Measurements from ENCODE around the gene METTL9. TPM values are rescaled to one million over a fixed set of nuclear protein-coding genes. Genes with fewer than 3 reads are reported as not detected.
A peak's percentile ranks its signal among the peaks of the same experiment; 100 is the strongest.

Gene METTL9
- total and polyA plus RNA-seq, 2 of the 13 experiments (the other 11 are each of a cell fraction or from before 2014, with no cell fraction given), result 123 to 204 TPM

- TF ChIP-seq USF2 (IDR thresholded peaks at IDR 0.05; ENCODE audit: low read depth, low read length) (no peak), USF2 (CRISPR knock-in tag; IDR thresholded peaks at IDR 0.05; ENCODE audit: borderline replicate concordance) (no peak), ZNF276 (CRISPR knock-in tag; IDR thresholded peaks at IDR 0.05; ENCODE audit: low read depth) (no peak), ZZZ3 (CRISPR knock-in tag; IDR thresholded peaks at IDR 0.05; ENCODE audit: borderline replicate concordance) (0 out of 2 replicates have a peak, but pooled peaks have one; percentile 33), RORA (CRISPR knock-in tag; IDR thresholded peaks at IDR 0.05) (no peak), ARID4A (CRISPR knock-in tag; IDR thresholded peaks at IDR 0.05; ENCODE audit: borderline replicate concordance) (no peak; the same call in 1 of the 2 replicates), ATF6 (CRISPR knock-in tag; conservative IDR thresholded peaks at IDR 0.05) (no peak), KLF12 (CRISPR knock-in tag; IDR thresholded peaks at IDR 0.05; ENCODE audit: borderline replicate concordance) (no peak), ZNF616 (CRISPR knock-in tag; IDR thresholded peaks at IDR 0.05; ENCODE audit: low read depth) (no peak), NCOR1 (IDR thresholded peaks at IDR 0.05; ENCODE audit: borderline replicate concordance, low read length) (no peak), PAX8 (CRISPR knock-in tag; IDR thresholded peaks at IDR 0.05; ENCODE audit: borderline replicate concordance) (no peak; the same call in 1 of the 2 replicates), AGO1 (IDR thresholded peaks at IDR 0.05; ENCODE audit: low read depth, low read length, poor library complexity, severe bottlenecking) (no peak), CREB3 (CRISPR knock-in tag; IDR thresholded peaks at IDR 0.05) (no peak; the same call in 1 of the 2 replicates), ZFP1 (CRISPR knock-in tag; IDR thresholded peaks at IDR 0.05) (no peak), HMGA1 (CRISPR knock-in tag; conservative IDR thresholded peaks at IDR 0.05) (no peak), ZNF460 (CRISPR knock-in tag; IDR thresholded peaks at IDR 0.05; ENCODE audit: borderline replicate concordance) (no peak)
These were observed 825 bp downstream of the METTL9 start (continued) for GRCh38 chr16:21600031-21600773.

Data from HepG2 (cell line).